Smooth muscle cell (in vitro differentiated cells): ENCODE measurements around the gene IRF4. TPM values are rescaled to one million over a fixed set of nuclear protein-coding genes. Genes with fewer than 3 reads are reported as not detected.

Experiments
- DNase-seq: peaks from one replicate; lab custom pipeline; 2025; ENCODE audit not compliant: unreplicated experiment; lab: John Stamatoyannopoulos, UW
- H2AFZ ChIP-seq: fragments of 200-600 bp; sonication (generic); 2 replicates; pipeline ENCODE4 v1.6.0; 2016; ENCODE audit warnings: antibody characterized with exemption, low read depth, mild to moderate bottlenecking
- H3F3A ChIP-seq: fragments of 200-600 bp; sonication (generic); 2 replicates; pipeline ENCODE4 v1.6.0; 2017; ENCODE audit warnings: antibody characterized with exemption, low read depth
- H3K27ac ChIP-seq: fragments of 200-600 bp; sonication (generic); 2 replicates; pipeline ENCODE4 v1.5.1; 2016; ENCODE audit warnings: low read depth, mild to moderate bottlenecking
- H3K27me3 ChIP-seq: fragments of 200-600 bp; sonication (generic); 2 replicates; pipeline ENCODE4 v1.6.1; 2016; ENCODE audit warnings: low read depth, mild to moderate bottlenecking
- H3K36me3 ChIP-seq: fragments of 200-600 bp; sonication (generic); 2 replicates; pipeline ENCODE4 v1.5.1; 2016; ENCODE audit warnings: low read depth
- H3K4me1 ChIP-seq: fragments of 200-600 bp; sonication (generic); 2 replicates; pipeline ENCODE4 v1.5.1; 2016; ENCODE audit warnings: low read depth
- H3K4me2 ChIP-seq: fragments of 200-600 bp; sonication (generic); 2 replicates; pipeline ENCODE4 v1.6.0; 2016; ENCODE audit warnings: mild to moderate bottlenecking
- H3K4me3 ChIP-seq: fragments of 200-600 bp; sonication (generic); 2 replicates; pipeline ENCODE4 v1.5.1; 2016; ENCODE audit warnings: mild to moderate bottlenecking
- H3K79me2 ChIP-seq: fragments of 200-600 bp; sonication (generic); 2 replicates; pipeline ENCODE4 v1.6.0; 2016; ENCODE audit warnings: low read depth, mild to moderate bottlenecking
- H3K9ac ChIP-seq: fragments of 200-600 bp; sonication (generic); 2 replicates; pipeline ENCODE4 v1.6.0; 2016; ENCODE audit warnings: low read depth
- H3K9me3 ChIP-seq: fragments of 200-600 bp; sonication (generic); replicated peaks from 2 replicates; pipeline ENCODE4 v1.5.1; 2016; ENCODE audit warnings: low read depth
- H4K20me1 ChIP-seq: fragments of 200-600 bp; sonication (generic); 2 replicates; pipeline ENCODE4 v1.6.0; 2016; ENCODE audit warnings: low read depth
- WGBS: methylation state at CpG from one replicate; pipeline ENCODE4 v1.1.7; 2016; ENCODE audit warnings: low lambda C conversion rate; 5-methylcytosine and 5-hydroxymethylcytosine counted together
- polyA plus RNA-seq: library from polyadenylated mRNA; unstranded; fragments of >200 nt; fragmentation: Nextera tagmentation; extraction: Ambion mirVana; gene quantifications from 2 replicates; pipeline ENCODE4 v1.2.1, GENCODE V29; 2016
- total RNA-seq: library from RNA; depleted of rRNA; stranded (reverse); fragments of >200 nt; gene quantifications from 2 replicates; pipeline ENCODE4 v1.2.3, GENCODE V29; 2014
- TF ChIP-seq, protein P1 (sequence below): fragments of 200-600 bp; sonication (generic); IDR thresholded peaks from 2 replicates; pipeline ENCODE4 v1.5.1; 2017; ENCODE audit warnings: borderline replicate concordance, mild to moderate bottlenecking, antibody characterized with exemption; ENCODE audit not compliant: insufficient read depth, poor library complexity, severe bottlenecking

IRF4 gene
- total and polyA plus RNA-seq, 2 experiments from 2014 or later, result 0.04 TPM; not detected in 1

DNA sequence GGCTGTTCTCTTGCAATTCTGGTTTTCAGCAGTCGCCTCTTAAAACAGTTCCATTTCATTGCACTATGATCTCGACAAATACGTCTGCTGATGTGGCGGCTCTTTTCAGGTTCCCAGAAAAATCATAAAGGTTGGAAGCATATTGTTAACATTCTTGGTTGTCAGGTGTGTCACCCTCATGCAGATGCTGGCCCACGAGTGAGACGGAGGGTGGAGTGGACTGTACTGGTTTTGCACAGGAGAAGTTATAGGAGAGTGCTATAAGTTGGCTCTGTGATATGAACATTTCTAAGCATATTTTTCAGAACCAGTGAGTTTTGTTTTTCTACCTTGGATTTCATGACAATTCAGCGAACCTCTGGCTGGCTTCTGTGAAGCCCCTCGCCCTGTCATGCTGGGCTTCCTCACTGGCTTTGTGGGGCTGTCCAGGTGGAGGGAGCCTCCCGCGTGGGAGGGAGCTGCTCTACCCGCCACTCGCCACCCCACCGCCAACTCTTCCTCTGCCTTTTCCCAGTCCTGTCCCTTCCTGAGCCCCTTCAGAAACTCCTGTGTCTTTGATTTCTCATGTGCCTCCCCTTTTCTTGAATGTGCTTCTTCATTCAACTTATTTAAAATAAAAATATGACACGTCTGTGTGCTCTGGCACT, 10.6 kb downstream of the IRF4 start:
- no peaks in the 10 kb centered on the region for H3K9me3 ChIP-seq
- WGBS, result 92% methylated on average over 14 of the region's 14 CpGs
- no peaks in the 10 kb centered on the region for H3F3A ChIP-seq
- H4K20me1 ChIP-seq, result no peaks in the 10 kb centered on the region
- H2AFZ ChIP-seq, result no peak overlapping the region
- no peak overlapping the region for H3K27ac ChIP-seq
- H3K9ac ChIP-seq, result no peak overlapping the region
- TF ChIP-seq, protein P1, sequence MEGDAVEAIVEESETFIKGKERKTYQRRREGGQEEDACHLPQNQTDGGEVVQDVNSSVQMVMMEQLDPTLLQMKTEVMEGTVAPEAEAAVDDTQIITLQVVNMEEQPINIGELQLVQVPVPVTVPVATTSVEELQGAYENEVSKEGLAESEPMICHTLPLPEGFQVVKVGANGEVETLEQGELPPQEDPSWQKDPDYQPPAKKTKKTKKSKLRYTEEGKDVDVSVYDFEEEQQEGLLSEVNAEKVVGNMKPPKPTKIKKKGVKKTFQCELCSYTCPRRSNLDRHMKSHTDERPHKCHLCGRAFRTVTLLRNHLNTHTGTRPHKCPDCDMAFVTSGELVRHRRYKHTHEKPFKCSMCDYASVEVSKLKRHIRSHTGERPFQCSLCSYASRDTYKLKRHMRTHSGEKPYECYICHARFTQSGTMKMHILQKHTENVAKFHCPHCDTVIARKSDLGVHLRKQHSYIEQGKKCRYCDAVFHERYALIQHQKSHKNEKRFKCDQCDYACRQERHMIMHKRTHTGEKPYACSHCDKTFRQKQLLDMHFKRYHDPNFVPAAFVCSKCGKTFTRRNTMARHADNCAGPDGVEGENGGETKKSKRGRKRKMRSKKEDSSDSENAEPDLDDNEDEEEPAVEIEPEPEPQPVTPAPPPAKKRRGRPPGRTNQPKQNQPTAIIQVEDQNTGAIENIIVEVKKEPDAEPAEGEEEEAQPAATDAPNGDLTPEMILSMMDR, result no peak
- peaks cover 36% of the 10 kb centered on the region for H3K27me3 ChIP-seq
- no peaks in the 10 kb centered on the region for H3K79me2 ChIP-seq
- DNase-seq, result no peak
- H3K4me3 ChIP-seq, result no peak overlapping the region
- no peaks in the 10 kb centered on the region for H3K36me3 ChIP-seq
- H3K4me2 ChIP-seq, result no peak overlapping the region
- no peaks in the 10 kb centered on the region for H3K4me1 ChIP-seq

DNA sequence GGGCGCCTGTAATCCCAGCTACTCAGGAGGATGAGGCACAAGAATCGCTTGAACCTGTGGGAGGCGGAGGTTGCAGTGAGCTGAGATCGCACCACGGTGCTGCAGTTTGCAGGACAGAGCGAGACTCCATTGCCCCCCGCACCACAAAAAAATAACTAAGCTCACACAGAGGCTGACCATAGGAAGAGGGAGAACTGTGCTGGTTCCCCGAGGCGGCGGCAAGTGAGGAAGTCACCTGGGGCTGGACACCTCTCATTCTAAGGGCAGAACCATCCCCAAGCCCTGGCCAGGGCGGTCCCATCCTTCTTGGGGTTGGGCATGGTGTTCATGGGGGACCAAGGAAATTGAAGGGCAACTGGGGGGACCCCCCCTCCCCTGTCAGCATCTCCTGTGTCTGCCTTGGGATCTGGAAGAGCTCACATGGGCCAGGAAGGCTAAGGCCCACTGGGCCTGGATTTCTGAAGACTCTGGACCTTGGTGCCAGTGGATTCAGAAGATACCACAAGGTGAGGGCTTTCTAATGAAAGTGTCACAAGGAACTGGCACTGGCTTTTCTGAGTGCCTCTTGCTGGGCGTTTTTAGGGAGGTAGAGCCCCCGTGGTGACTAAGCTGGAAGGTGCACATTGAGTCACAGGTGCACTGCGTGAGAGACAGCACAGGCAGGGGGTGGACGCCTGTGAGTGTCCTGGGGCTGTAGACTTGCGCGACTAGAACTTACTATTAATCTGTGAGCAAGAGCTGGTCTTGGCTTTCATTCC, 11.5 kb downstream of the IRF4 start:
- no peaks in the 10 kb centered on the region for H3K79me2 ChIP-seq
- no peak overlapping the region for H3K27ac ChIP-seq
- H3K27me3 ChIP-seq, result peaks cover 26% of the 10 kb centered on the region
- H3K9me3 ChIP-seq, result no peaks in the 10 kb centered on the region
- no peak overlapping the region for H2AFZ ChIP-seq
- H3K36me3 ChIP-seq, result no peaks in the 10 kb centered on the region
- no peak overlapping the region for H3K4me3 ChIP-seq
- DNase-seq, result no peak
- no peak overlapping the region for H3K9ac ChIP-seq
- no peaks in the 10 kb centered on the region for H3F3A ChIP-seq
- TF ChIP-seq, protein P1, result no peak
- no peak overlapping the region for H3K4me2 ChIP-seq
- H4K20me1 ChIP-seq, result no peaks in the 10 kb centered on the region
- 85% methylated on average over 17 of the region's 17 CpGs for WGBS
- H3K4me1 ChIP-seq, result no peaks in the 10 kb centered on the region

DNA sequence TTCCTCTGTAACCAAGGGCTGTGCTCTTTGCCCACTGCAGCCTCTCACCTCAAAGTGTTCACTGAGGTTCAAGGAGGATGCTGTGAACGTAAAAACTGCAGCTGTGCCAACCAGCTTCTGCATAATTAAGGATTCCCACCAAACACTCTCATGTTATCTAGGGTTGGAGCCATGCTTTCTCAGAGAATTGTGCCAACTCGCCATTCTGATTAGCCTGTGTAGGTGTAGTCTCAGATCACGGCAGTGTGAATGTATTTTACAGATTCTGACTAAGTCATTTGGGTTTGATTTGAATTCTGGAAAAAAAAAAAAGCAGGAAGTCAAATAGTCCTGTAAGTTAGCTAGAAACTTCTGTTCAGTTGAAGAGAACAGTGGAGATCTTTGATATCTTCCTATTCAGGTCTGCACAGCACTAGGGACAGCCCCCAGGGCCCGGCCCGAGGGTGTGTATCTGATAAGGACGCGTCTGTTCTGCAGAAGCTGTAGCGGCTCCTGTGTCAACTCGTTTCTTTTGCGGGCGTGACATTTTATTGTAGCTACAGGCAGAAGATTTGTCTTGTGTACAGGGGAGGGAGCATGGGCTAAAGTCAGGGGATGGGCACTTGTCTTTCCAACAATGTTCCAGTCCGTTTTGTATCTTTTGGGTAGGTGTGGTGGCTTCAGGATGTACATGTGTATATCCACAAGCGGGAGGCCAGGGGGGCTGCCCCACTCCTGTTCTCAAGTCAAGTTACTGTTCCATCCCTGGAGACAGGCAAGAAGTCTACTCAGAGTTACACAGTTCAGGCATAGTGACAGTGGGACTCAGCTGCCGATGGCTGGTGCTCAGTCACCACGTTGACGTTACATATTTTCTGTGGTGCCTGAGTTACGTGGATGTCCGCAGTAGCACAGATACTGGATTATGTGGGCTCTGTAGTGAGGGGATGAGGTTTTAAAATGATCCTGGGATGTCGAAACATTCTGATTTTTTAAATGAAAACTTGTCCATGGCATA, 12.4 kb downstream of the IRF4 start:
- no peak overlapping the region for H3K4me3 ChIP-seq
- no peaks in the 10 kb centered on the region for H3F3A ChIP-seq
- H3K79me2 ChIP-seq, result no peaks in the 10 kb centered on the region
- H3K9me3 ChIP-seq, result no peaks in the 10 kb centered on the region
- H3K27me3 ChIP-seq, result peaks cover 17% of the 10 kb centered on the region
- WGBS, result 82% methylated on average over 19 of the region's 19 CpGs
- no peak overlapping the region for H3K9ac ChIP-seq
- H3K4me2 ChIP-seq, result no peak overlapping the region
- TF ChIP-seq, protein P1, result no peak
- no peak overlapping the region for H2AFZ ChIP-seq
- H4K20me1 ChIP-seq, result no peaks in the 10 kb centered on the region
- H3K27ac ChIP-seq, result no peak overlapping the region
- no peaks in the 10 kb centered on the region for H3K4me1 ChIP-seq
- H3K36me3 ChIP-seq, result no peaks in the 10 kb centered on the region
- DNase-seq, result no peak
